Measurements from ENCODE around the gene COL4A2.

- TF ChIP-seq CTCF (optimal IDR thresholded peaks at IDR 0.05 in 1 of 3, IDR thresholded peaks at IDR 0.05 in 1 of 3, conservative IDR thresholded peaks at IDR 0.05 in 1 of 3; ENCODE audit: extremely low read depth in 1 of 3, insufficient read depth in 2 of 3, low read length in 3 of 3) (no peak), EZH2 (IDR thresholded peaks at IDR 0.05; ENCODE audit: low read length) (no peak)
Observed at GRCh38 chr13:110282316-110282841, 24.7 kb upstream of the COL4A2 start.

Data from keratinocyte (primary cell).